ENCODE results near the gene PCDHB11. TPM values are rescaled to one million over a fixed set of nuclear protein-coding genes. Genes with fewer than 3 reads are reported as not detected.
"Not testable (repeated sequence)": the region's sequence is repeated elsewhere in the genome, so short reads cannot be mapped to it uniquely, and the experiment has no call there.

Gene PCDHB11
- total RNA-seq, result not detected

- Mint-ChIP-seq H3K4me3 (no peak within 1 kb of the TSS), H3K4me1 (ENCODE audit: low read depth in 2 of 2) (no peaks in the 10 kb centered on the region), H3K27ac (no peak within 1 kb of the TSS), H3K9me3 (peaks cover 10% of the 10 kb centered on the region), H3K36me3 (peaks cover 23% of the 10 kb centered on the region), H3K27me3 (peaks cover 5 to 27% of the 10 kb centered on the region in 2 donors)
- ATAC-seq (no peak), DNase-seq (ENCODE audit: low spot score) (no peak)
Measured at GRCh38 chr5:141199359-141200235, at the start of gene PCDHB11. TSS of gene PCDHB11 (plus strand) at chr5:141199627. CDS start at chr5:141199775, 148 bp downstream.

DNA sequence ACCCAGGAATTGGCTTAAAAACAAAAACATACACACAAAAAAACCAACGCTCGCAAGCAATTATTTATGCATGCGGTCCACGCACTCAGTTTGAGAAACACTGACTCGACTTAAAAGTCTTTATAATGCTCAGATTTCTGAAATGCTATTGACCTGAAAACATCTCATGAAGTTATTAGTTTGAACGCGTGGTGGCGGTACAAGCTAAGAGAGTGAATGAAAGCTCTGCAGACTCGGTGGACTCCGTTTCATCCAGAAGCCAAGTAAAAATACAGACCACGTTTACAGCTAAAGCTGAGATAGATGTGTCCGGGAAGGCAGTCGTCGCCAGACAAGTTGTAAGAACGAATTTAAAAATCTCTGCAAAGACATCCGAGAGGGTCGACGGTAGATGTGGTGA is 49.6 kb upstream of the PCDHB11 start, which contains the start of gene PCDHB6:
PCDHB6 (plus strand) TSS at position 246 of the 400 bp plus-strand sequence. CDS start 201 bp downstream, outside the sequence.
- H3K4me1 Mint-ChIP-seq (ENCODE audit: low read depth in 2 of 2), result no peaks in the 10 kb centered on the region
- DNase-seq (ENCODE audit: low spot score) (no peak), ATAC-seq (no peak)
- no peak within 1 kb of the TSS for H3K4me3 Mint-ChIP-seq
- H3K36me3 Mint-ChIP-seq, result peaks cover 10% of the 10 kb centered on the region
- H3K9me3 Mint-ChIP-seq, result peaks cover 6% of the 10 kb centered on the region
- H3K27me3 Mint-ChIP-seq, result peaks cover 0 to 23% of the 10 kb centered on the region in 2 donors
- no peak within 1 kb of the TSS for H3K27ac Mint-ChIP-seq

- H3K4me1 Mint-ChIP-seq (ENCODE audit: low read depth in 2 of 2), result no peaks in the 10 kb centered on the region
- peaks cover 6% of the 10 kb centered on the region for H3K9me3 Mint-ChIP-seq
- no peak overlapping the region for H3K4me3 Mint-ChIP-seq
- H3K27me3 Mint-ChIP-seq, result peaks cover 0 to 23% of the 10 kb centered on the region in 2 donors
- H3K36me3 Mint-ChIP-seq, result peaks cover 10% of the 10 kb centered on the region
- H3K27ac Mint-ChIP-seq, result no peak overlapping the region
- no peak for DNase-seq (ENCODE audit: low spot score)
- no peak for ATAC-seq
Measured at GRCh38 chr5:141150224-141150992, 49.0 kb upstream of the PCDHB11 start.

- H3K4me3 Mint-ChIP-seq, result no peak overlapping the region
- ATAC-seq (no peak), DNase-seq (ENCODE audit: low spot score) (no peak)
- H3K9me3 Mint-ChIP-seq, result peaks cover 4% of the 10 kb centered on the region
- H3K27ac Mint-ChIP-seq, result no peak overlapping the region
- H3K36me3 Mint-ChIP-seq, result peaks cover 10% of the 10 kb centered on the region
- H3K27me3 Mint-ChIP-seq, result peaks cover 0 to 20% of the 10 kb centered on the region in 2 donors
- no peaks in the 10 kb centered on the region for H3K4me1 Mint-ChIP-seq (ENCODE audit: low read depth in 2 of 2)
Measured at GRCh38 chr5:141150993-141151325, 48.5 kb upstream of the PCDHB11 start.

DNA sequence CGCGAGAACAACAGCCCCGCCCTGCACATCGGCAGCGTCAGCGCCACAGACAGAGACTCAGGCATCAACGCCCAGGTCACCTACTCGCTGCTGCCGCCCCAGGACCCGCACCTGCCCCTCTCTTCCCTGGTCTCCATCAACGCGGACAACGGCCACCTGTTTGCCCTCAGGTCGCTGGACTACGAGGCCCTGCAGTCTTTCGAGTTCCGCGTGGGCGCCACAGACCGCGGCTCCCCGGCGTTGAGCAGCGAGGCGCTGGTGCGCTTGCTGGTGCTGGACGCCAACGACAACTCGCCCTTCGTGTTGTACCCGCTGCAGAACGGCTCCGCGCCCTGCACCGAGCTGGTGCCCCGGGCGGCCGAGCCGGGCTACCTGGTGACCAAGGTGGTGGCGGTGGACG is 47.8 kb upstream of the PCDHB11 start:
- not testable (repeated sequence) for H3K27ac Mint-ChIP-seq; ATAC-seq; H3K4me1 Mint-ChIP-seq (ENCODE audit: low read depth in 2 of 2); H3K9me3 Mint-ChIP-seq; H3K4me3 Mint-ChIP-seq; DNase-seq (ENCODE audit: low spot score)
- Mint-ChIP-seq H3K36me3 (peaks cover 13% of the 10 kb centered on the region), H3K27me3 (peaks cover under 1 to 16% of the 10 kb centered on the region in 2 donors)

DNA sequence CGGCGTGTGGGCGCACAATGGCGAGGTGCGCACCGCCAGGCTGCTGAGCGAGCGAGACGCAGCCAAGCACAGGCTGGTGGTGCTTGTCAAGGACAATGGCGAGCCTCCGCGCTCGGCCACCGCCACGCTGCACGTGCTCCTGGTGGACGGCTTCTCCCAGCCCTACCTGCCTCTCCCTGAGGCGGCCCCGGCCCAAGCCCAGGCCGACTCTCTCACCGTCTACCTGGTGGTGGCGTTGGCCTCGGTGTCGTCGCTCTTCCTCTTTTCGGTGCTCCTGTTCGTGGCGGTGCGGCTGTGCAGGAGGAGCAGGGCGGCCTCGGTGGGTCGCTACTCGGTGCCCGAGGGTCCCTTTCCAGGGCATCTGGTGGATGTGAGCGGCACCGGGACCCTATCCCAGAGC is 47.3 kb upstream of the PCDHB11 start:
- not testable (repeated sequence) for H3K27ac Mint-ChIP-seq; DNase-seq (ENCODE audit: low spot score); ATAC-seq; H3K4me3 Mint-ChIP-seq; H3K9me3 Mint-ChIP-seq; H3K4me1 Mint-ChIP-seq (ENCODE audit: low read depth in 2 of 2)
- Mint-ChIP-seq H3K36me3 (peaks cover 16% of the 10 kb centered on the region), H3K27me3 (peaks cover 2 to 16% of the 10 kb centered on the region in 2 donors)

DNA sequence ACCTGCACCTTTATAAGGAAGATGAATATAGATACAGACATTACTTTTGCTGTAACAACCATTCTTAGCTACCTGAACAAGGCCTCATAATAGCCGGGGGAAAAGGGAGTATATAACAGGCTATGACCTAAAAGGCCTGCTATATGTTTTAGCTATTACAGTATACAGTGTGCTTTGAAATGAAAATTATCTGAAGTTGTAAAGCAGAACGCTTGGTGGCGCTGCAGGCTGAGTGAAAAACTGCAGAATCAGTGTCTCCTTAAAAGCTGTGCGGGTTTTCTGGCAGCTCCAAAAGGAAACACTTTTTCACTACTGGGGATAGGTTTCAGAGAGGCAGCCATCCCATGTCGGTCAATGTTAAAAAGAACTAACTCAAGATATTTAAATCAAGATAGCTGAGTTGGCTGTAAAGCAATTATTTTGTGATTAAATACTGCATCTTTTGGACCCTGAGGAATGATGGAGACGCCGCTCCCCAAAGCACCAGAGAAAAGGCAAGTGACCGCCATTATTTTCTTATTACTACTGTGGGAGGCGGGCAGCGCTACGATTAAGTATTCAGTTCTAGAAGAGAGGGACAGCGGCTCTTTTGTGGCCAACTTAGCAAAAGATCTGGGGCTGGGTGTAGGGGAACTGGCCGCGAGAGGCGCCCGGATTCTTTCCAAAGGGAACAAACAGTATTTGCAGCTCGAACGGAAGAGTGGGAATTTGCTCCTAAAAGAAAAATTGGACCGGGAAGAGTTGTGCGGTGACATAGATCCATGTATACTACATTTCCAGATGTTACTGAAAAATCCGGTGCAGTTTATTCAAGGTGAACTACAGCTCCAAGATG is 43.7 kb upstream of the PCDHB11 start:
- Mint-ChIP-seq H3K4me1 (ENCODE audit: low read depth in 2 of 2) (no peaks in the 10 kb centered on the region), H3K4me3 (no peak overlapping the region), H3K27ac (no peak overlapping the region), H3K27me3 (peaks cover 4% of the 10 kb centered on the region in 2 donors), H3K9me3 (peaks cover 2% of the 10 kb centered on the region), H3K36me3 (peaks cover 10% of the 10 kb centered on the region)
- DNase-seq (ENCODE audit: low spot score) (no peak), ATAC-seq (no peak)

DNA sequence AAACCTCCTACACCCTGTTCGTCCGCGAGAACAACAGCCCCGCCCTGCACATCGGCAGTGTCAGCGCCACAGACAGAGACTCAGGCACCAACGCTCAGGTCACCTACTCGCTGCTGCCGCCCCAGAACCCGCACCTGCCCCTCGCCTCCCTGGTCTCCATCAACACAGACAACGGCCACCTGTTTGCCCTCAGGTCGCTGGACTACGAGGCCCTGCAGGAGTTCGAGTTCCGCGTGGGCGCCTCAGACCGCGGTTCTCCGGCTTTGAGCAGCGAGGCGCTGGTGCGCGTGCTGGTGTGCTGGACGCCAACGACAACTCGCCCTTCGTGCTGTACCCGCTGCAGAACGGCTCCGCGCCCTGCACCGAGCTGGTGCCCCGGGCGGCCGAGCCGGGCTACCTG is 42.1 kb upstream of the PCDHB11 start:
- H3K4me1 Mint-ChIP-seq (ENCODE audit: low read depth in 2 of 2); H3K27ac Mint-ChIP-seq; ATAC-seq; H3K4me3 Mint-ChIP-seq; H3K27me3 Mint-ChIP-seq; DNase-seq (ENCODE audit: low spot score); H3K36me3 Mint-ChIP-seq; H3K9me3 Mint-ChIP-seq: not testable (repeated sequence)

- not testable (repeated sequence) for H3K4me3 Mint-ChIP-seq; H3K36me3 Mint-ChIP-seq; H3K9me3 Mint-ChIP-seq; H3K27me3 Mint-ChIP-seq; H3K4me1 Mint-ChIP-seq (ENCODE audit: low read depth in 2 of 2); H3K27ac Mint-ChIP-seq; DNase-seq (ENCODE audit: low spot score); ATAC-seq
Measured at GRCh38 chr5:141157901-141158300, 41.5 kb upstream of the PCDHB11 start.

DNA sequence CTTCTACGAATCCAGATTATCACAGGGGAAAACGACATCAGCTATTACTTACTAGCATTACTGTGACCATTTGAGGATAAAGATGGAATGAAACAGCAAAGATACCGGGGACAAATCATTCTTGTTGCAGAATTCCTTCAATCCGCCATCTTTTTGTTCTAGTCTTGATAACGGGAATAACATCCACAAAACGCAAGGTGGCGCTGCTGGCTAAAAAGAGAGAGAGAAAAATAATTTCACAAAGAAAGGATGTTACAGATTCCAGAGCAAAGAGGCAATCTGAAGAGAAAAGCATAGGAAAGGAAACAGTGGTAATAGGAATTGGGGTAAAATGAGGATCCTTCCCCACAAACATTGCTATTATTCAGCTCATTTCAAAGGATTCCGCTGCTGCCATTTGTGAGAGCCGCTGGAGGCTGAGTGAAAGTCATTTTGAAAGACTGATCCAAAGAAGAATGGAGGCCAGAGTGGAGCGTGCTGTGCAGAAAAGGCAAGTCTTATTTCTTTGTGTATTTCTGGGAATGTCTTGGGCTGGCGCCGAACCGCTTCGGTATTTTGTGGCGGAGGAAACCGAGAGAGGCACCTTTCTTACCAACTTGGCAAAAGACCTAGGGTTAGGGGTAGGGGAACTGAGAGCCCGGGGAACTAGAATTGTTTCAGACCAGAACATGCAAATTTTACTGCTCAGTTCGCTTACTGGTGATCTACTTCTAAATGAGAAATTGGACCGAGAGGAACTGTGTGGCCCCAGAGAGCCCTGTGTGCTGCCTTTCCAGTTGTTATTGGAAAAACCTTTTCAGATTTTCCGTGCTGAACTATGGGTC is 26.8 kb upstream of the PCDHB11 start, which contains the start of gene PCDHB7:
PCDHB7 (plus strand) TSS at position 264 of the 824 bp plus-strand sequence; CDS start at position 456, 192 bp downstream.
- no peak for ATAC-seq

DNA sequence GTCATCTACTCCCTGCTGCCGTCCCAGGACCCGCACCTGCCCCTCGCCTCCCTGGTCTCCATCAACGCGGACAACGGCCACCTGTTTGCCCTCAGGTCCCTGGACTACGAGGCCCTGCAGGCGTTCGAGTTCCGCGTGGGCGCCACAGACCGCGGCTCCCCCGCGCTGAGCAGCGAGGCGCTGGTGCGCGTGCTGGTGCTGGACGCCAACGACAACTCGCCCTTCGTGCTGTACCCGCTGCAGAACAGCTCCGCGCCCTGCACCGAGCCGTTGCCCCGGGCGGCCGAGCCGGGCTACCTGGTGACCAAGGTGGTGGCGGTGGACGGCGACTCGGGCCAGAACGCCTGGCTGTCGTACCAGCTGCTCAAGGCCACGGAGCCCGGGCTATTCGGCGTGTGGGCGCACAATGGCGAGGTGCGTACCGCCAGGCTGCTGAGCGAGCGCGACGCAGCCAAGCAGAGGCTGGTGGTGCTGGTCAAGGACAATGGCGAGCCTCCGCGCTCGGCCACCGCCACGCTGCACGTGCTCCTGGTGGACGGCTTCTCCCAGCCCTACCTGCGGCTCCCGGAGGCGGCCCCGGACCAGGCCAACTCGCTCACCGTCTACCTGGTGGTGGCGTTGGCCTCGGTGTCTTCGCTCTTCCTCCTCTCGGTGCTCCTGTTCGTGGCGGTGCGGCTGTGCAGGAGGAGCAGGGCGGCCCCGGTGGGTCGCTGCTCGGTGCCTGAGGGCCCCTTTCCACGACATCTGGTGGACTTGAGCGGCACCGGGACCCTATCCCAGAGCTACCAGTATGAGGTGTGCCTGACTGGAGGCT is 24.9 kb upstream of the PCDHB11 start:
- peaks cover 6 to 22% of the 10 kb centered on the region in 2 donors for H3K27me3 Mint-ChIP-seq
- not testable (repeated sequence) for H3K27ac Mint-ChIP-seq; DNase-seq (ENCODE audit: low spot score); H3K36me3 Mint-ChIP-seq; H3K4me3 Mint-ChIP-seq; H3K9me3 Mint-ChIP-seq; ATAC-seq; H3K4me1 Mint-ChIP-seq (ENCODE audit: low read depth in 2 of 2)

More for the DNA sequence above, 26.8 kb upstream of the PCDHB11 start, which contains the start of gene PCDHB7:
- Mint-ChIP-seq H3K36me3 (peaks cover 11% of the 10 kb centered on the region), H3K4me3 (no peak within 1 kb of the TSS), H3K4me1 (ENCODE audit: low read depth in 2 of 2) (no peaks in the 10 kb centered on the region), H3K9me3 (peaks cover 8% of the 10 kb centered on the region), H3K27me3 (peaks cover 11 to 35% of the 10 kb centered on the region in 2 donors), H3K27ac (no peak within 1 kb of the TSS)
- DNase-seq (ENCODE audit: low spot score), result no peak

- DNase-seq (ENCODE audit: low spot score) (no peak), ATAC-seq (no peak)
- Mint-ChIP-seq H3K4me1 (ENCODE audit: low read depth in 2 of 2) (no peaks in the 10 kb centered on the region), H3K27ac (no peak overlapping the region), H3K9me3 (no peaks in the 10 kb centered on the region), H3K36me3 (peaks cover 6% of the 10 kb centered on the region), H3K4me3 (no peak overlapping the region), H3K27me3 (peaks cover 6 to 9% of the 10 kb centered on the region in 2 donors)
Measured at GRCh38 chr5:141175933-141176332, 23.5 kb upstream of the PCDHB11 start.
